Keratinocyte (primary cell): ENCODE measurements around the gene HS6ST3.

Experiments
- EZH2 ChIP-seq: IDR thresholded peaks from one replicate; pipeline ENCODE4 v1.6.1; 2012; ENCODE audit warnings: inconsistent platforms, mild to moderate bottlenecking, low read length, moderate library complexity
- TF ChIP-seq, protein P1 (sequence below), 3 experiments: IDR thresholded peaks in 1 of 3; conservative IDR thresholded peaks in 1 of 3; optimal IDR thresholded peaks in 1 of 3; 2 replicates in 2 of 3; 3 replicates in 1 of 3; pipeline versions ENCODE3 to v1.5.1; 2011; ENCODE audit warnings: low read length in 3 of 3, mild to moderate bottlenecking in 3 of 3, moderate library complexity in 2 of 3, control low read depth in 1 of 3, inconsistent platforms in 1 of 3; ENCODE audit not compliant: insufficient read depth in 2 of 3; ENCODE audit errors: extremely low read depth in 1 of 3

DNA sequence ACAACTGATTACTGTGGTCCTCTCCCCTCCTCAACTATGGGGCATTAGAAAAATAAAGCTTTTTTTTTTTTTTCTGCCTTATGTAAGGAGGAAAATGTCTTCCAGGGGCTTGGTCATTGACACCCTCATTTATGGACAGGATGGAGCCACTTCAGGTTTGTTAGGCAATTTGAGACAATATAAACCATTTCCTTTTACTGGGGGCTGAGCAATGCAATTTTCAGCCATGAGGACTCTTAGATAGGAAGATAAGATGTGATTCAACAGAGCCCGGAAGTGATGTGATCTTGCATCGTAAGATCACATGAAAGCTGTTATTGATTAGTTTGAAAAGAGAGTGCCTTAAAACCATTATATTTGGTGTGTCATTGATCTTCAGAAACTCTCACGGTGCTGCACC is 693.6 kb downstream of the HS6ST3 start:
- TF ChIP-seq, protein P1, sequence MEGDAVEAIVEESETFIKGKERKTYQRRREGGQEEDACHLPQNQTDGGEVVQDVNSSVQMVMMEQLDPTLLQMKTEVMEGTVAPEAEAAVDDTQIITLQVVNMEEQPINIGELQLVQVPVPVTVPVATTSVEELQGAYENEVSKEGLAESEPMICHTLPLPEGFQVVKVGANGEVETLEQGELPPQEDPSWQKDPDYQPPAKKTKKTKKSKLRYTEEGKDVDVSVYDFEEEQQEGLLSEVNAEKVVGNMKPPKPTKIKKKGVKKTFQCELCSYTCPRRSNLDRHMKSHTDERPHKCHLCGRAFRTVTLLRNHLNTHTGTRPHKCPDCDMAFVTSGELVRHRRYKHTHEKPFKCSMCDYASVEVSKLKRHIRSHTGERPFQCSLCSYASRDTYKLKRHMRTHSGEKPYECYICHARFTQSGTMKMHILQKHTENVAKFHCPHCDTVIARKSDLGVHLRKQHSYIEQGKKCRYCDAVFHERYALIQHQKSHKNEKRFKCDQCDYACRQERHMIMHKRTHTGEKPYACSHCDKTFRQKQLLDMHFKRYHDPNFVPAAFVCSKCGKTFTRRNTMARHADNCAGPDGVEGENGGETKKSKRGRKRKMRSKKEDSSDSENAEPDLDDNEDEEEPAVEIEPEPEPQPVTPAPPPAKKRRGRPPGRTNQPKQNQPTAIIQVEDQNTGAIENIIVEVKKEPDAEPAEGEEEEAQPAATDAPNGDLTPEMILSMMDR (optimal IDR thresholded peaks at IDR 0.05 in 1 of 3, IDR thresholded peaks at IDR 0.05 in 1 of 3, conservative IDR thresholded peaks at IDR 0.05 in 1 of 3; ENCODE audit: extremely low read depth in 1 of 3, insufficient read depth in 2 of 3, low read length in 3 of 3) = no peak
- no peak for TF ChIP-seq EZH2
